Stimulated activated CD8-positive, alpha-beta memory T cell treated with anti-CD3 and anti-CD28 coated beads, Interleukin-7, amount 100 ng/mL, for 48 hours (primary cell): ENCODE data around the gene ARRB1.
"Not testable (repeated sequence)": the region's sequence is repeated elsewhere in the genome, so short reads cannot be mapped to it uniquely, and the experiment has no call there.

Experiments
- DNase-seq, 2 donors: peaks; one replicate each; pipeline ENCODE4 v3.0.0-alpha.2; 2020; ENCODE audit warnings: low read depth in 1 of 2; ENCODE audit errors: extremely low read depth in 1 of 2

Gene ARRB1

GRCh38 chr11:75277991-75278790, 73.3 kb downstream of the ARRB1 start:
- DNase-seq, result no peak

- no peak for DNase-seq
These were observed 74.2 kb downstream of the ARRB1 start for GRCh38 chr11:75277211-75277805.

- no peak for DNase-seq
These were observed 74.8 kb downstream of the ARRB1 start for GRCh38 chr11:75276686-75277085.

- DNase-seq, result no peak
These were observed 75.3 kb downstream of the ARRB1 start for GRCh38 chr11:75276186-75276585.

GRCh38 chr11:75275581-75275980, 75.9 kb downstream of the ARRB1 start:
- peak; percentile 6 to 45 for DNase-seq

GRCh38 chr11:75274716-75275115, 76.7 kb downstream of the ARRB1 start:
- not testable (repeated sequence) for DNase-seq

GRCh38 chr11:75273411-75274391, 77.8 kb downstream of the ARRB1 start:
- DNase-seq, result no peak

- DNase-seq, result no peak
These were observed 78.6 kb downstream of the ARRB1 start for GRCh38 chr11:75272821-75273301.

- DNase-seq, result no peak
These were observed 79.1 kb downstream of the ARRB1 start for GRCh38 chr11:75272391-75272790.

GRCh38 chr11:75271730-75272129, 79.7 kb downstream of the ARRB1 start:
- no peak for DNase-seq

GRCh38 chr11:75270896-75271418, 80.5 kb downstream of the ARRB1 start:
- DNase-seq, result no peak

- DNase-seq, result no peak
These were observed 81.6 kb downstream of the ARRB1 start for GRCh38 chr11:75269896-75270295.

GRCh38 chr11:75269367-75269660, 82.1 kb downstream of the ARRB1 start:
- no peak for DNase-seq

GRCh38 chr11:75268626-75269366, 82.7 kb downstream of the ARRB1 start:
- DNase-seq, result no peak

GRCh38 chr11:75267171-75267970, 84.1 kb downstream of the ARRB1 start:
- DNase-seq, result no peak

GRCh38 chr11:75265851-75266531, 85.5 kb downstream of the ARRB1 start:
- DNase-seq, result no peak

- no peak for DNase-seq
These were observed 86.5 kb downstream of the ARRB1 start for GRCh38 chr11:75264971-75265370.

- no peak for DNase-seq
These were observed 87.1 kb downstream of the ARRB1 start for GRCh38 chr11:75264356-75264755.

GRCh38 chr11:75263944-75264349, 87.5 kb downstream of the ARRB1 start:
- no peak for DNase-seq
